ENCODE data around the gene MRGPRD. TPM values are rescaled to one million over a fixed set of nuclear protein-coding genes. Genes with fewer than 3 reads are reported as not detected.

Gene MRGPRD
- total and polyA plus RNA-seq, 2 of the 13 experiments (the other 11 are each of a cell fraction or from before 2014, with no cell fraction given), result not detected

- H3K9ac ChIP-seq (ENCODE audit: insufficient read depth, low read depth, low read length), result no peak overlapping the region
- H3K27me3 ChIP-seq (ENCODE audit: control insufficient read depth in 1 of 2, insufficient read depth in 2 of 2, low read length in 2 of 2), result peaks cover 6 to 30% of the 10 kb centered on the region in 2 experiments; a peak in 4 of 5 replicates
- H3K4me1 ChIP-seq (ENCODE audit: insufficient read depth, low read length), result no peaks in the 10 kb centered on the region
- POLR2A ChIA-PET, result no interaction called here
- TF ChIP-seq IKZF4 (CRISPR knock-in tag; IDR thresholded peaks at IDR 0.05; ENCODE audit: borderline replicate concordance, low read depth, not compliant biosample characterization) (no peak), GATAD1 (CRISPR knock-in tag; IDR thresholded peaks at IDR 0.05) (no peak), ZNF350 (CRISPR knock-in tag; IDR thresholded peaks at IDR 0.05; ENCODE audit: borderline replicate concordance, low read depth) (no peak), ZHX1 (CRISPR knock-in tag; IDR thresholded peaks at IDR 0.05; ENCODE audit: low read depth) (no peak), MBNL3 (CRISPR knock-in tag; conservative IDR thresholded peaks at IDR 0.05) (no peak), SIN3A (IDR thresholded peaks at IDR 0.05; ENCODE audit: borderline replicate concordance, low read depth, low read length) (no peak), SRSF4 (IDR thresholded peaks at IDR 0.05; ENCODE audit: low read depth, low read length, poor library complexity, severe bottlenecking) (no peak), SKIL (CRISPR knock-in tag; IDR thresholded peaks at IDR 0.05; ENCODE audit: borderline replicate concordance) (no peak), ZNF12 (CRISPR knock-in tag; IDR thresholded peaks at IDR 0.05) (no peak), ZBTB43 (CRISPR knock-in tag; conservative IDR thresholded peaks at IDR 0.05) (no peak), THAP7 (CRISPR knock-in tag; IDR thresholded peaks at IDR 0.05) (no peak), ZNF468 (CRISPR knock-in tag; IDR thresholded peaks at IDR 0.05) (no peak), MEIS2 (CRISPR knock-in tag; IDR thresholded peaks at IDR 0.05) (no peak), GLMP (CRISPR knock-in tag; IDR thresholded peaks at IDR 0.05; ENCODE audit: borderline replicate concordance) (no peak), ZNF33B (CRISPR knock-in tag; IDR thresholded peaks at IDR 0.05) (no peak), ZNF780A (CRISPR knock-in tag; IDR thresholded peaks at IDR 0.05) (no peak)
- intact Hi-C loops (cut with micrococcal nuclease; ENCODE audit: unreplicated experiment) (no loop called here), in situ Hi-C loops (cut with HindIII; ENCODE audit: extremely low pct_ligation_motif_present, low pct_unique_long_range_greater_than_20kb) (no loop called here)
- 51% methylated on average over 4 of the region's 4 CpGs for WGBS (ENCODE audit: low lambda C conversion rate)
- no peak for FAIRE-seq
- H4K20me1 ChIP-seq (ENCODE audit: insufficient read depth, low read length), result no peaks in the 10 kb centered on the region
- no peak overlapping the region for H3K4me3 ChIP-seq (replicated peaks in 1 of 3; ENCODE audit: insufficient read depth in 1 of 3, low read depth in 2 of 3, low read length in 3 of 3)
- BruUV-seq (replicated peaks), result no TSS peak
- no peaks in the 10 kb centered on the region for H3K36me3 ChIP-seq (replicated peaks in 1 of 2; ENCODE audit: control insufficient read depth in 1 of 2, insufficient read depth in 2 of 2, low read length in 2 of 2)
- DNase-seq (ENCODE audit: low spot score), result no peak
- CTCF ChIA-PET (ENCODE audit: low intra/inter-chr PET ratio, low total read pairs), result no interaction called here
- ATAC-seq, result no peak
- no peaks in the 10 kb centered on the region for H3K9me3 ChIP-seq (ENCODE audit: low read length)
- no peak overlapping the region for H2AFZ ChIP-seq (ENCODE audit: low read length)
- no peaks in the 10 kb centered on the region for H3K79me2 ChIP-seq (ENCODE audit: insufficient read depth, low read length)
- no peak overlapping the region for H3K27ac ChIP-seq (ENCODE audit: extremely low read length, insufficient read depth, low read length)
- no peak overlapping the region for H3K4me2 ChIP-seq (ENCODE audit: low read depth, low read length)
Measured at GRCh38 chr11:68976095-68976494, 4.7 kb downstream of the MRGPRD start.

Measured in HepG2 (cell line).